GM18526 (cell line): ENCODE data around the gene VPS35L.

Experiments
- POLR2A ChIP-seq: IDR thresholded peaks from 3 replicates; pipeline ENCODE4 v1.6.1; 2011; ENCODE audit not compliant: insufficient read length; ENCODE audit errors: extremely low read depth

VPS35L gene

DNA sequence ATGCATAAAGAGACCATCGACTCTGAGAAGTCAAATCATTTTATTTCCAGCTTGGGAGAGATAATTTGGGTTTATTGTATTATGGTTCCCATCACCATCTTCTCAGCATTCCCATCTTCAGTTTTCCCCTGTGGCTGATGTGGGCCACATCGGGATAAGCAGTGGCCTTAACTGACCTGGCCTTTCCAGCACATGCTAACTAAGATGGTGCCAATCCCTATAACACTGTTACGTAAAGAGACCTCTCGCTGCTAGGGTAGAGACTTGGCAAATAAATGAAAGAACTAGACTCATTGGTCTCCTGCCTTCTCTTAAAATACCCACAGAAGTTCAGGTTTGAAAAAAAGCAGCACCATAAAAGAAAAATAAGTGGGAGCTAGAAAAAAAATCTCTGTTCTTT, 49.4 kb downstream of the VPS35L start:
- TF ChIP-seq POLR2A, result no peak

DNA sequence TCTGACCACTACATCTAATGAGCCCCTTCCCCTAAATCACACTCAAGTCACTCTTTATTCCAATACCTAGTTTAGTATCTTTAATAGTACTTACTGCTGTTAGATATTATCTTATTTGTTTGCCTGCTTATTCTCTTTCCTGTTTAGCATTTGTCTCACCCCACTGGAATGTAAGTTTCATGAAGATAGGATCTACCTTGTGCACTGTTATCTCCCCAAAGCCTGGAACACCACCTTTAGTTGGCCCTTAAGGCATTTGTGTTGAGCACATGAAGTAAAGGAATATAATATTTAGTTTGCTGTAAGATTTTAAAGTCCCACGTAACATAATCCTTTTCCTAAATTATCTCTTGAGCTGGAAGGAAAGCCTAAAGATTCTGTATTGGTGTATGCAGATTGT, 50.2 kb downstream of the VPS35L start:
- TF ChIP-seq POLR2A, result no peak

DNA sequence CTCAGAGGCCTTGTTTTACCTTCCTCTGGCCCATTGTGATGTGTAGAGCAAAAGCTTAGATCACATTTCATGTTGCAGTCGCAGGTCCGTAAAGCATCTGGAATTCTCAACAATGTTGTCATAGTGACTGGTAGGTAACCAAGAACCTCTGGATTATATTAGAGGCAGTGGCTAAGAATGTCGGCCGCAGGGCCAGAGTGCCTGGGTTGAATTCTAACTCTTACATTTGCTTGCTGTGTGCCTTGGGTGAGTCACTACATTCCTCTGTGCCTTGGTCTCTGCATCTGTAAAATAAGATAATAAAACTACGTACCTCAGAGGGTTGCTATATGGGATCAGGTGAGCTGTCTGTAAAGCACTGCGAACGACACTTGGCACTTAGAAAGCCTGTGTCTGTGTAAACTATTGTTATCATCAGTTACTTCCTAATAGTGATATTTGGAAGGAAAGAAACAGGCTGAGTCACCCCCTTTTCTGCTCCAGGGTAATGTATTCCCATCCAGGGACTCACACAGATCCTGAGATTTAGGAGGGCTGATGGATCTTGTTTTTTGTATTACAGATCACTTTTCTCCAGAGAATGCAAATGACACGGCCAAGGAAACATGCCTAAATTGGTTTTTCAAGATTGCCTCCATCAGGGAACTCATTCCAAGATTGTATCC, 52.2 kb downstream of the VPS35L start:
- TF ChIP-seq POLR2A, result no peak

DNA sequence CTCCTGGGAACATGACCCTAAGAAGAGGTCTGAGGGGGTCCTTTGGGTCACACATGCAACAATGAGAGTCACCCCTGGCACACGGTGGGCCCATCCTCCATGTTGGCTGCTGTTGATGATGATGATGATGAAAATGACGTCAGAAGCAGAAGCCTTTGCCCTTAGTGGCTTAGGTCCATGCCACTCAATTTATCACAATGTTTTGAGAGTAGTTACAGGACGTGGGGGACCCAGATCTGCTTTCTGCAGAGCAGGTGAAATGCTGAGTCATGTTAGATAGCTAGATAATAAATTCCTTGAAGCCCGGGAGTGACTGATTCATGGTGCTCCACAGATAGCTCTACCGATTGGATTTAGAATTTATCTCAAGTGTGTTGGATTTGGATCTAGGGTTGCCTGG, 53.9 kb downstream of the VPS35L start:
- TF ChIP-seq POLR2A, result no peak

DNA sequence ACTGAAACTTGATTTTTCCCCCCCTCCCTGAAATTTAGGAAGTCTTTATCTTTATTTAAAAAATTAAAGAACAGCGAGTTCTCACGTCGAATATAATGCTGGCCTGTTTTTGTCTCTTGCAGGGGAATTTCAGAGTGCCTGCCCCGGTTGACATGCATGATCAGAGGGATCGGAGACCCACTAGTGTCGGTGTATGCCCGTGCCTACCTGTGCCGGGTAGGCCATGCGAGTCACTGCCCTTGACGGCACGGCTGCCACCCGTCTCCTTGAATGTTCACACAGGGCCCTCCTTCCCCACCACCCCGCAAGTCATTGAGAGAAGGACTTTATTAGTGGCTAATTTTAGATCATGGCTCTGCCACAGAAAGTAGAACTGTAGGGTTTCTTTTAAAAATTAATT, 54.7 kb downstream of the VPS35L start:
- no peak for TF ChIP-seq POLR2A

DNA sequence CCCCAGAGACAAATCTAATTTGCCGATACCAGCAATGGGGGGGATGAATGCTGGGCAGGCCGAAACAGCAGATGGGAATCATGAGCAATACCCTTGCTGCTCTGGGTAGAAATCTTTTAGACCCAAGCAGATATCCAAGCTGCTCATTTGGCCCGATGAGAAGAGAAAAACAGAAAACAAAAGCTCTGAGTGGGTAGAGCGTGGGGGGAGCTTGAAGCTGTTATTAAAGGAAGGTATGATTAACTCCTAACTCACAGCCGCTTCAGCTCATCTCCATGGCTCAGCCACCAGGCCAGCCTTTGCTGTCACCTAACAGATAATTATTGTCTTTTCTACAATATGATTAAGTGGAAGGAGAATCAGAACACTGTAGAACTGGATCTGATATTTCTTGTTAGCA, 58.3 kb downstream of the VPS35L start:
- no peak for TF ChIP-seq POLR2A

DNA sequence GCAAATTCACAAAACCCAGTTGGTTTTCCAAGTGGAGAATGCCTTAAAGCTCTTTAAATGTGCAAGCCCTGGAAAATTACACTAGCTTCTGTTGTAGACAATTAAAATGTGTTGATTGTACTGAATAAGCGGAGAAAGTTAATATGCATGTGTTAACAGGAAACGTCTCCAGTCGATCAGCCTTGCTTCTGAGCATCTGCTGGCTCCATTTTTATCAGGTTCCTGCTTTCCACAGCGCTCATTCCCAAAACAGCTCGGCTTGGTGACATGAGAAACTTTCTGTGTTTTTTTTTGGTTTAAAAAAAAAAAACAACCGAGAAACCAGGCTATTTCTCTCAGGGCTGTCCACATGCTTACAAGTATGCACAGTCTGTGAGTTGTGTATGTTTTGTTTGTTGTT, 60.7 kb downstream of the VPS35L start:
- no peak for TF ChIP-seq POLR2A

DNA sequence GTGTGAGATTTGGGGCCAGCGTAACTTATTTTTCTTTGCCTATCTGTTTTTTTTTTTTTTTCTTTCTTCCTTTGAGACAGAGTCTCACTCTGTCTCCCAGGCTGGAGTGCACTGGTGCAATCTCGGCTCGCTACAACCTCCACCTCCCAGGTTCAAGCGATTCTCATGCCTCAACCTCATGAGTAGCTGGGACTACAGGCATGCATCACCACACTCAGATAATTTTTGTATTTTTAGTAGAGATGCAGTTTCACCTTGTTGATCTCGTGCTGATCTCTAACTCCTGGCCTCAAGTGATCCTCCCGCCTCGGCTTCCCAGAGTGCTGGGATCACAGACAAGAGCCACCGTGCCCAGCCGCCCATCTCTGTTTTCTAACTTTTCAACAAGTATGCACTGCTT, 63.4 kb downstream of the VPS35L start:
- TF ChIP-seq POLR2A, result no peak

DNA sequence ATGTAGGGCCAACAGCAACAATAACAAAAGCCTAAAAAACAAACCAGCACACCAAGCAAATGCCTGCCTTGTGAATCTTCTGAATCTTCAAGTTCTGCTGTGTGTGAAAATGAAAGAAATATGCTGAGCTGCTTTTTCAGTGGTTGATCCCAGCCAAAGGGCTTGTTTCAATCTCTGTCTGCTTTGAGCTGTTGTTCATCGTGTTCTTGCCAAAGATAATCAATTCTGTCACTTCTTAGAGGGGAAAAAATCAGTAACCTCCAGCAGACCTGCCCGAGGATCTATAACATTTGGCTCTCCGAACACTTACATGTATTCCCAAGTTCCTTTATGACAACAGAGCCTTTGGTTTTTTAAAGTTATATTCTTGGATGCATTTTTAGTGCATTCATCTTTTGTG, 65.9 kb downstream of the VPS35L start:
- no peak for TF ChIP-seq POLR2A

DNA sequence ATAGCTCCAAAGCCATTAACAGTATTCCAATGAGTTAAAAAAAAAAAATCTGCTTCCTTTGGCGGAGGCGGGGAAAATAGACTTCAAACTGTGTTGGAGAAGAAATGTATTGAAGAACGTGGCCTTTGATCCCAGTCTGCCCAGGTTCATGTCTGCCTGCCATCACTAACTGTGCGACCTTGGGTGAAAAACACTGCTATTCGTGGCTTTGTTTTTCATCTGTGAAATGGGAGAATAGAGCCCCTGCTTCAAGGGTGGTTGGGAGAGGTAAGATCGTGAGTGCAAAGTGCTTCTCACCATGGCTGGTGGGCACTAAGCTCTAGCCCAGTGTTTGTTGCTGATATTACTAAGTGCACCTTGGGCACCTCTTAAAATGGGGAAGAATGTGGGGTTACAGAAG, 69.5 kb downstream of the VPS35L start:
- no peak for TF ChIP-seq POLR2A

DNA sequence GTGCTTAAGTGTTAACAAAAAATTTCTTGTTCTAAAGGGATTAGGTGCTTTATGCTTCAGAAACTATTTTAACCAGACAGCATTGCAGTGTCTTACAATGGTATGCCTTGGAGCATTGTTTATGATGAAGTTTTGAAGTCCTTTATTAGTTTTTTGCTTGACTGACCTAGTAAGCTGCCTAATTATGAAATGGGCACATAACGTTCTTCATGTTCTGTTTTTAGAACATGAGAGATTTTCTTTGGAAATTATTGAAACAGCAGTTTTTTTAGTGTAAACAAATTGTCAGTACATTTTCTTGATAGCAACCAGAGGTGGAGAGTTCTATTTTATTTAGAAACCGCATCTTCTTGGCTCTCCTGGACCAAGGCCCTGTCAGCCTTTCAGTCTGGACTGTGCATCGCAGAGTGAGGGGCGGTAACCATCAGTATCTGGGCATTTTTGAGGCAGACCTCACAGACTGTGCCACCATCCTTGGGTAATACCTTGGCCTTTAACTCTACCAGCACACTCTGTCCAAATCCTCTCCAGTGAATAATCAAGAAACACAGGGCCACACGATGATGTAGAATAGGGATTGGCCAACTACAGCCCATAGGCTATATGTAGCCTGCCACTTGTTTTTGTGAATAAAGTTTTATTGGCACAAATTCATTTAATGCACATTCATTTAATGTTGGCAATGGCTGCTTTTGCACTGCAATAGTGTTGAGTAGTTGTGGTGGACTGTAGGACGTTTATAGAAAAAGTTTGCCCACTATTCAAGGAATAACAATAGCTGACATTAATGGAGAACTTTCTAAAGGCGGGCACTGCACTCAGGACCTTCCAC, 81.1 kb downstream of the VPS35L start:
- no peak for TF ChIP-seq POLR2A

DNA sequence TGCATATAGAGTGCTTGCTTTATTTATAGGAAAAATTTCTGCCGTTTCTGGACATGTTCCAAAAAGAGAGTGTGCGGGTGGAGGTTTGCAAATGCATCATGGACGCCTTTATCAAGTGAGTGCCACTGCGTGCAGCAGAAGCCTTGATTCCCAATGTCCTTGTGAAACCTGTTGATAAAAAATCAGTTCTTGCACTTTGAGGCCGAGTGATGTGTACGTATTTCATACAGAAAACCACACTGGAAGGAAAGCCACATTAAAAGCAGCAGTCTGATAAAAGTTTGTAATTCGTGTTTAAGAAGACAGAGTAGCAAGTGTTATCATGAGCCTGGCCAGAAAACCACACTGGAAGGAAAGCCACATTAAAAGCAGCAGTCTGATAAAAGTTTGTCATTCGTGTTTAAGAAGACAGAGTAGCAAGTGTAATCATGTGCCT, 84.5 kb downstream of the VPS35L start:
- no peak for TF ChIP-seq POLR2A

DNA sequence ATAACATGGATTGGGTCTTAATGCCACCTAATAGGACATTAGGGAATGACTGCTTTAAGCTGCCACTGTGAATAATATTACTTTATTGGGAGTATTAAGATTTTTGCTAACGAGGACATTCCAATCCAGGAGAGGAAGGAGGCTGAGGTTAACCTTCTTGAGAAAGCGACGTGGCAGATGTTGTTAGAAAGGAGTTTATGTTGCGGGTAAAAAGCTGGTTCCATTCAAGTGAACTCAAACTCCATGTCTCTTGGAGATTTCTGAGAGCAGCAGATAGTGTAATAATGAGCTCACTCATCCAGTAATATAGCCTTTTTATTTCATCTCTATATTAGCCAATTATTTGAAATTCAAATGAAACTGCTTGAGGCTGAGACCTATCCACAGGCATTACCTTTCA, 87.0 kb downstream of the VPS35L start:
- TF ChIP-seq POLR2A, result no peak

DNA sequence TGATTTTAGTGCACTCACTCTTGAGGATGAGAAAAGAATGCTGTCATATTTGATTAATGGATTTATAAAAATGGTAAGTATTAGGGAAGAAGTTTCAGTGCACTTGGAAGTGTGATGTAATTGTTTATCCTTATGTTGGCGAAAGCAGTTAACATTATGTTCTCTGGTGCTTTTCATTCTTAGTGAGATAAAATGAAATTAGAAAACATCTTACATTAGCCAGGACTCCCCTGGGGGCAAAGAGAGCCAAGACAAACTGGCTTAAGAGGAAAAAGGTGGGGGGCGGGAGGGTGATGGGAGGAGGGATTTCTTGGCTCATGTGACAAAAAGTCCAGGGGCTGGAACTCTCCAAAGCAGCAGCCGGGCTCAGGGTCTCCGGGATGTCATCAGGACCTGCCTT, 89.4 kb downstream of the VPS35L start:
- TF ChIP-seq POLR2A, result no peak

DNA sequence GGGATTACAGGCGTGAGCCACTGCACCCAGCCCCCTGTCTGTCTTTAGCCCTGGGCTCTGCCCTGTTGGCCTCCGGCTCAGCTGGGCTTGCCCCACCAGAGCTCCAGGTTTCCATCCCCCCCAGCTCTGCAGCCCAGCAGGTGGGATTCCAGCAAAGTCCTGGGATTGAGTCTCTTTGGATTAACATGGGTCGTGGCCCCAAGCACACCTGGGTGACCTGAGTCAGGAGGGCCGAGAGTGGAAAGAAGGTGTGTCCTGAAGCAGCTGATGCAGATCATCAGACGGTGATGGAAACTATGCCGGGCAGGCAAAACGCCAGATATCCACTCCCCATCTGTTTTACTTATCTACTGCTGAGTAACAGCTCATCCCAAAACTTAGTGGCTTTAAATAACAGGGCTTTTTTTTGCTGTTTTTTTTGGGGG, 90.1 kb downstream of the VPS35L start:
- TF ChIP-seq POLR2A, result no peak

DNA sequence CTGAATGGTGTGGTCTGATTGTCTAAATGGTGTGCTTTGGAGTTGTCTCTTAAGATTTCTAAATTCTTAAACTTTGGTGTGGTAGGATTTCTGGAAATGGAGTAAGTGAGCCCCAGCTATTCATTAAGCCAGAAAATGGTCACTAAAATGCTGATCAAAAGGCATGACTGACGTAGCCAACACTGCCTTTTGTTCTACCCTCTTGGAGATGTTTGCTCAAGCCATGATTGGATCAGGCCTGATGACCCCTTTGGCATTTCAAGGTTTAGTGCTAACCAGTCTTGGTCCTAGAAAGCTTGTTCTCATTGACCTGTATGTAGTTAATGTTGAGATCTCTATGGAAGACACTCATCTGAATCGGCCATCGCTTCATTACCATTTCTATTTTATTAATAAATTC, 94.5 kb downstream of the VPS35L start:
- TF ChIP-seq POLR2A, result no peak

DNA sequence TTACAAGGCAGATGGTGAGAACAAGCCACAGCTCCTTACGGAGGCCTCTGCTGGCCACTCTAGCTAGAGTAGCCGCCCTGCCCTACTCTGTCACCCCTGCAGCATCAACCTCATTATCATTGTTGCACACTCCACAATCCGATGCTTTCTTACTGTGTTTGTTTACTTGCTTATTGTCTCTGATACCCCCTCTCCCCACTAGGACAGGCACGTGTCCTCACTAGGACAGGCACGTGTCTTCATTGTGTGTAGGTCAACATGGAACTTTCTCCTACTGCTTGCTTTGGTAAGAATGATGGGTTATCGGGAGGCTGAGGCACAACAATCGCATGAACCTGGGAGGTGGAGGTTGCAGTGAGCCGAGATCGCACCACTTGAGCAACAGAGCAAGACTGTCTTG, 98.6 kb downstream of the VPS35L start:
- no peak for TF ChIP-seq POLR2A
